HG03045 (cell line): ENCODE results near the gene KCNQ1OT1.

Source experiments
- ATAC-seq: cut with Tn5 transposase; IDR thresholded peaks from one replicate; pipeline ENCODE4 v1.9.1; 2021; ENCODE audit warnings: mild to moderate bottlenecking, moderate library complexity; ENCODE audit not compliant: unreplicated experiment

KCNQ1OT1 gene

GRCh38 chr11:2721210-2721916 lies 21.6 kb upstream of the KCNQ1OT1 start:
- ATAC-seq = no peak

GRCh38 chr11:2719831-2720590 lies 20.2 kb upstream of the KCNQ1OT1 start:
- ATAC-seq = no peak

- no peak for ATAC-seq
Measured at GRCh38 chr11:2718817-2719438, 19.1 kb upstream of the KCNQ1OT1 start.

- no peak for ATAC-seq
Measured at GRCh38 chr11:2717561-2718325, 17.9 kb upstream of the KCNQ1OT1 start.

GRCh38 chr11:2716376-2717095 lies 16.7 kb upstream of the KCNQ1OT1 start:
- no peak for ATAC-seq

- ATAC-seq = no peak
Measured at GRCh38 chr11:2715716-2716350, 16.0 kb upstream of the KCNQ1OT1 start.

- ATAC-seq = no peak
Measured at GRCh38 chr11:2714871-2715270, 15.1 kb upstream of the KCNQ1OT1 start.

- no peak for ATAC-seq
Measured at GRCh38 chr11:2714463-2714800, 14.6 kb upstream of the KCNQ1OT1 start.

GRCh38 chr11:2713661-2714462 lies 14.1 kb upstream of the KCNQ1OT1 start:
- no peak for ATAC-seq

GRCh38 chr11:2713094-2713493 lies 13.3 kb upstream of the KCNQ1OT1 start:
- ATAC-seq = no peak

- no peak for ATAC-seq
Measured at GRCh38 chr11:2711161-2711560, 11.4 kb upstream of the KCNQ1OT1 start.

GRCh38 chr11:2709429-2709828 lies 9.6 kb upstream of the KCNQ1OT1 start:
- no peak for ATAC-seq

- ATAC-seq = no peak
Measured at GRCh38 chr11:2708757-2709281, 9.0 kb upstream of the KCNQ1OT1 start.

GRCh38 chr11:2708151-2708581 lies 8.4 kb upstream of the KCNQ1OT1 start:
- ATAC-seq = no peak

GRCh38 chr11:2707736-2708135 lies 7.9 kb upstream of the KCNQ1OT1 start:
- no peak for ATAC-seq

- ATAC-seq = no peak
Measured at GRCh38 chr11:2706321-2706720, 6.5 kb upstream of the KCNQ1OT1 start.

- ATAC-seq = no peak
Measured at GRCh38 chr11:2704896-2705606, 5.3 kb upstream of the KCNQ1OT1 start.

GRCh38 chr11:2704356-2704755 lies 4.6 kb upstream of the KCNQ1OT1 start:
- ATAC-seq = no peak
